ENCODE results near the gene GRID2.

The GRID2 gene

DNA sequence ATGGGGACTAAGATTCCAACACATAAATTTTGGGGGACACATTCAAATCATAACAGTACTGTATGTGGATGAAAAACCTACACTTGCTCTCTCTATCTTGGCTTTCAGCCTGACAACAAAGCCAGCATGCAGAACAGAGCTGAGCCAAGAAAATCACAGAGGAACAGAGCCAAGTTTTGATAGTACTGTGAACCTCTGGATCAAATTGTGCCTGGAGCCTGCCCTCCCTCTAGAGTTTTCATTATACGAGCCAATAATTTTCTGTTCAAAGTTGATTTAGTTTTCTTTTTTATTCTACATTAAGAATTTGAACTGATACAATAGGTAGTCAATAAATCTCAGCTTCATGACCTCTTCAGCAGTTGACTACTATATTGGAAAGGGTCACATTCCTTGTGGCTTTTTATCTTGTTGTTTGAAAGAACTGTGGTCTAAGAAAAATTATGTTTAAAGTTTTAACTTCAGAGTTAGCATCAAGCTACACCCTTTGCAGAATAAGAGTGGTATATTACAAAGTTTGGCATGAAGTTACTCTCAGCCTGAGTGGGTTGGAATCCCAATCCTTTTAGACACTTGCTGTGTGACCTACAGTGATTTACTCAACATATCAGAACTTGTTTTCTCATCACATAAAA, 31.1 kb downstream of the GRID2 start:
- Histone ChIP-seq H3K4ac (ENCODE audit: low read length) (no peak overlapping the region), H2BK5ac (ENCODE audit: low read length) (no peak overlapping the region), H3K4me1 (ENCODE audit: control insufficient read depth in 2 of 2, insufficient read depth in 1 of 2, low read depth in 1 of 2, low read length in 2 of 2) (no peaks in the 10 kb centered on the region), H3K4me3 (ENCODE audit: low read length in 2 of 2) (no peak overlapping the region), H3K14ac (ENCODE audit: low read length) (no peak overlapping the region), H2BK12ac (ENCODE audit: low read length) (no peak overlapping the region), H2BK15ac (ENCODE audit: low read length) (no peak overlapping the region), H3K4me2 (ENCODE audit: insufficient read depth, low read length, poor library complexity, severe bottlenecking) (no peak overlapping the region), H3K18ac (ENCODE audit: low read length) (no peak overlapping the region), H4K8ac (ENCODE audit: low read depth, low read length) (no peak overlapping the region), H3K79me1 (ENCODE audit: low read depth, low read length) (no peaks in the 10 kb centered on the region), H2BK120ac (ENCODE audit: low read depth, low read length) (no peak overlapping the region), H2AFZ (ENCODE audit: low read length) (no peak overlapping the region), H3K27me3 (ENCODE audit: control insufficient read depth in 3 of 3, insufficient read depth in 3 of 3, low read depth in 1 of 3, low read length in 3 of 3) (no peaks in the 10 kb centered on the region), H2AK5ac (ENCODE audit: low read depth, low read length) (no peak overlapping the region), H4K91ac (ENCODE audit: low read depth, low read length, poor library complexity) (no peak overlapping the region), H3K27ac (replicated peaks; ENCODE audit: low read length) (no peak overlapping the region), H3K36me3 (replicated peaks in 1 of 2; ENCODE audit: control insufficient read depth in 2 of 2, insufficient read depth in 2 of 2, low read length in 2 of 2) (no peaks in the 10 kb centered on the region), H3K23ac (ENCODE audit: low read depth, low read length, poor library complexity) (no peak overlapping the region), H3K9me3 (replicated peaks in 1 of 2; ENCODE audit: control insufficient read depth in 2 of 2, insufficient read depth in 1 of 2, low read depth in 1 of 2, low read length in 2 of 2) (no peaks in the 10 kb centered on the region), H3K9ac (ENCODE audit: low read depth, low read length, poor library complexity) (no peak overlapping the region)
- WGBS, 2 donors (ENCODE audit: extremely low coverage in 2 of 2, insufficient read length in 2 of 2, insufficient replicate concordance in 1 of 2): no CpG with 5 or more reads among the region's 1 CpG
- DNase-seq (ENCODE audit: low spot score): no peak

DNA sequence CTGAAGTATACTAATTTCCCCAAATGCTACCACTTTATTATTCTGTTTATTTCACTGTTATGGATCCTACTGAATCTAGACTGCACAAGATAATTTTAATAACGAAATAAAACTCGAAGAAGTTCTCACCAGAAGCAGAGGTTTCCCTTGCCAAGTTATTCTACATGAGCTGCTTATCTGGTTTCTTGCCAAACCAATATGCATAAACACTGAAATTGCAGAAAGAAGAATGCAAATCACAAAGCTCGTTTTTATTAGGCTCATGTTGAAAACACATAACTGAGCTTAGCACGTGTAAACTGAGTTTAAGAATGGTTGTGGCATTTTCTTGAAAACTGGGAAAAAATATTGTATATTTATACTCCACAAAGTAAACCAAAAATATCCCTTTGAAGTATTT, 35.9 kb downstream of the GRID2 start:
- H3K79me1 ChIP-seq (ENCODE audit: low read depth, low read length): no peaks in the 10 kb centered on the region
- H3K27ac ChIP-seq (replicated peaks; ENCODE audit: low read length): no peak overlapping the region
- no peak overlapping the region for H4K91ac ChIP-seq (ENCODE audit: low read depth, low read length, poor library complexity)
- H2BK5ac ChIP-seq (ENCODE audit: low read length): no peak overlapping the region
- no peak overlapping the region for H3K4me3 ChIP-seq (ENCODE audit: low read length in 2 of 2)
- H3K14ac ChIP-seq (ENCODE audit: low read length): no peak overlapping the region
- H3K9ac ChIP-seq (ENCODE audit: low read depth, low read length, poor library complexity): no peak overlapping the region
- no peak overlapping the region for H3K23ac ChIP-seq (ENCODE audit: low read depth, low read length, poor library complexity)
- H2BK120ac ChIP-seq (ENCODE audit: low read depth, low read length): no peak overlapping the region
- H3K36me3 ChIP-seq (replicated peaks in 1 of 2; ENCODE audit: control insufficient read depth in 2 of 2, insufficient read depth in 2 of 2, low read length in 2 of 2): no peaks in the 10 kb centered on the region
- H3K18ac ChIP-seq (ENCODE audit: low read length): no peak overlapping the region
- no peak overlapping the region for H2AFZ ChIP-seq (ENCODE audit: low read length)
- no peak overlapping the region for H3K4ac ChIP-seq (ENCODE audit: low read length)
- H3K4me2 ChIP-seq (ENCODE audit: insufficient read depth, low read length, poor library complexity, severe bottlenecking): no peak overlapping the region
- H2AK5ac ChIP-seq (ENCODE audit: low read depth, low read length): no peak overlapping the region
- H3K4me1 ChIP-seq (ENCODE audit: control insufficient read depth in 2 of 2, insufficient read depth in 1 of 2, low read depth in 1 of 2, low read length in 2 of 2): no peaks in the 10 kb centered on the region
- no peak overlapping the region for H2BK12ac ChIP-seq (ENCODE audit: low read length)
- no peaks in the 10 kb centered on the region for H3K9me3 ChIP-seq (replicated peaks in 1 of 2; ENCODE audit: control insufficient read depth in 2 of 2, insufficient read depth in 1 of 2, low read depth in 1 of 2, low read length in 2 of 2)
- DNase-seq (ENCODE audit: low spot score): no peak
- WGBS, 2 donors (ENCODE audit: extremely low coverage in 2 of 2, insufficient read length in 2 of 2, insufficient replicate concordance in 1 of 2): no CpG with 5 or more reads among the region's 4 CpGs
- no peak overlapping the region for H4K8ac ChIP-seq (ENCODE audit: low read depth, low read length)
- H2BK15ac ChIP-seq (ENCODE audit: low read length): no peak overlapping the region
- H3K27me3 ChIP-seq (ENCODE audit: control insufficient read depth in 3 of 3, insufficient read depth in 3 of 3, low read depth in 1 of 3, low read length in 3 of 3): no peaks in the 10 kb centered on the region

DNA sequence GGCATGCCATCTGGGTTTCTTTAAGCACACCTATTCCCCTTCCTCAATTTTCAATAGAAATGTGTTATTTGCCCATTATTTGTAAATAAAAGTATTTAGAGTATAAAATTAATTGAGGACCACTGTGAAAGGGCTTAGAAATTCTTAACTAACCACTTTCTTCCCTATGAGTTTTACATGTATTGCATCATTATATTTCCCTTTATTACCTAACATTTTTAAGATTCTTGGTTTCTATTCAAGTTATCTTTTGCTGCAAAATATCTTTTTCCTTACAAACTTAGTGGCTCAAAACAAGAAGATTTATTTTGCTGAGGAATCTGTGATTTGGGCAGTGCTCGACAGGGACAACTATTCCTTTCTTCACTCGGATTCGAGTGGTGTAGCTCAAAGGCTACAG, 40.5 kb downstream of the GRID2 start:
- H4K91ac ChIP-seq (ENCODE audit: low read depth, low read length, poor library complexity): no peak overlapping the region
- H2AFZ ChIP-seq (ENCODE audit: low read length): no peak overlapping the region
- no peaks in the 10 kb centered on the region for H3K4me1 ChIP-seq (ENCODE audit: control insufficient read depth in 2 of 2, insufficient read depth in 1 of 2, low read depth in 1 of 2, low read length in 2 of 2)
- H3K9ac ChIP-seq (ENCODE audit: low read depth, low read length, poor library complexity): no peak overlapping the region
- H3K79me1 ChIP-seq (ENCODE audit: low read depth, low read length): no peaks in the 10 kb centered on the region
- H3K18ac ChIP-seq (ENCODE audit: low read length): no peak overlapping the region
- H3K36me3 ChIP-seq (replicated peaks in 1 of 2; ENCODE audit: control insufficient read depth in 2 of 2, insufficient read depth in 2 of 2, low read length in 2 of 2): no peaks in the 10 kb centered on the region
- no peak overlapping the region for H3K4ac ChIP-seq (ENCODE audit: low read length)
- no peaks in the 10 kb centered on the region for H3K9me3 ChIP-seq (replicated peaks in 1 of 2; ENCODE audit: control insufficient read depth in 2 of 2, insufficient read depth in 1 of 2, low read depth in 1 of 2, low read length in 2 of 2)
- H2AK5ac ChIP-seq (ENCODE audit: low read depth, low read length): no peak overlapping the region
- WGBS, 2 donors (ENCODE audit: extremely low coverage in 2 of 2, insufficient read length in 2 of 2, insufficient replicate concordance in 1 of 2): no CpG with 5 or more reads among the region's 3 CpGs
- no peak overlapping the region for H3K23ac ChIP-seq (ENCODE audit: low read depth, low read length, poor library complexity)
- H3K4me3 ChIP-seq (ENCODE audit: low read length in 2 of 2): no peak overlapping the region
- H3K27me3 ChIP-seq (ENCODE audit: control insufficient read depth in 3 of 3, insufficient read depth in 3 of 3, low read depth in 1 of 3, low read length in 3 of 3): no peaks in the 10 kb centered on the region
- H3K14ac ChIP-seq (ENCODE audit: low read length): no peak overlapping the region
- DNase-seq (ENCODE audit: low spot score): no peak
- H3K27ac ChIP-seq (replicated peaks; ENCODE audit: low read length): no peak overlapping the region
- no peak overlapping the region for H2BK15ac ChIP-seq (ENCODE audit: low read length)
- H2BK12ac ChIP-seq (ENCODE audit: low read length): no peak overlapping the region
- no peak overlapping the region for H2BK120ac ChIP-seq (ENCODE audit: low read depth, low read length)
- no peak overlapping the region for H2BK5ac ChIP-seq (ENCODE audit: low read length)
- H3K4me2 ChIP-seq (ENCODE audit: insufficient read depth, low read length, poor library complexity, severe bottlenecking): no peak overlapping the region
- no peak overlapping the region for H4K8ac ChIP-seq (ENCODE audit: low read depth, low read length)

DNA sequence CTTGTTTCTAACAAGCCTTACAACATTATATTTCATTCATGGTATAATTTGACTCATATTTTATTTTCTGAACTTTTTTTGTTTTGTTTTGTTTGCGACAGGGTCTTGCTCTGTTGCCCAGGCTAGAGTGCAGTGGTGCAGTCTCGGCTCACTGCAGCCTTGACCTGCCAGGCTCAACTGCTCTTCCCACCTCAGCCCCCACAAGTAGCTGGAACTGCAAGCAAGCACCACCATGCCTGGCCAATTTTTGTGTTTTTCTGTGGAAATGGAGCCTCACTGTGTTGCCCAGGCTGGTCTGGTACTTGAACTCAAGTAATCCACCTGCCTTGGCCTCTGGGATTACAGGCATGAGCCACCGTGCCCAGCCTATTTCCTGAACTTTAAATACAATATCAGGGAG, 42.5 kb downstream of the GRID2 start:
- H2BK120ac ChIP-seq (ENCODE audit: low read depth, low read length): no peak overlapping the region
- no peak overlapping the region for H2BK5ac ChIP-seq (ENCODE audit: low read length)
- no peak overlapping the region for H2BK12ac ChIP-seq (ENCODE audit: low read length)

More for the DNA sequence above, 42.5 kb downstream of the GRID2 start:
- DNase-seq (ENCODE audit: low spot score): no peak
- Histone ChIP-seq H3K4ac (ENCODE audit: low read length) (no peak overlapping the region), H3K4me2 (ENCODE audit: insufficient read depth, low read length, poor library complexity, severe bottlenecking) (no peak overlapping the region), H3K27me3 (ENCODE audit: control insufficient read depth in 3 of 3, insufficient read depth in 3 of 3, low read depth in 1 of 3, low read length in 3 of 3) (no peaks in the 10 kb centered on the region), H4K91ac (ENCODE audit: low read depth, low read length, poor library complexity) (no peak overlapping the region), H3K9ac (ENCODE audit: low read depth, low read length, poor library complexity) (no peak overlapping the region), H4K8ac (ENCODE audit: low read depth, low read length) (no peak overlapping the region), H3K4me1 (ENCODE audit: control insufficient read depth in 2 of 2, insufficient read depth in 1 of 2, low read depth in 1 of 2, low read length in 2 of 2) (no peaks in the 10 kb centered on the region), H3K18ac (ENCODE audit: low read length) (no peak overlapping the region), H3K79me1 (ENCODE audit: low read depth, low read length) (no peaks in the 10 kb centered on the region), H2AFZ (ENCODE audit: low read length) (no peak overlapping the region), H3K23ac (ENCODE audit: low read depth, low read length, poor library complexity) (no peak overlapping the region), H3K14ac (ENCODE audit: low read length) (peak overlapping the region; percentile 56), H2BK15ac (ENCODE audit: low read length) (no peak overlapping the region), H3K36me3 (replicated peaks in 1 of 2; ENCODE audit: control insufficient read depth in 2 of 2, insufficient read depth in 2 of 2, low read length in 2 of 2) (no peaks in the 10 kb centered on the region), H3K4me3 (ENCODE audit: low read length in 2 of 2) (no peak overlapping the region), H3K27ac (replicated peaks; ENCODE audit: low read length) (no peak overlapping the region), H2AK5ac (ENCODE audit: low read depth, low read length) (no peak overlapping the region), H3K9me3 (replicated peaks in 1 of 2; ENCODE audit: control insufficient read depth in 2 of 2, insufficient read depth in 1 of 2, low read depth in 1 of 2, low read length in 2 of 2) (no peaks in the 10 kb centered on the region)
- WGBS, 2 donors (ENCODE audit: extremely low coverage in 2 of 2, insufficient read length in 2 of 2, insufficient replicate concordance in 1 of 2): no CpG with 5 or more reads among the region's 3 CpGs

Measured in neuronal stem cell (in vitro differentiated cells).